ENCODE results near the gene TACC3. TPM values are rescaled to one million over a fixed set of nuclear protein-coding genes. Genes with fewer than 3 reads are reported as not detected.
"Not testable (repeated sequence)": the region's sequence is repeated elsewhere in the genome, so short reads cannot be mapped to it uniquely, and the experiment has no call there.

TACC3 gene
- total and polyA plus RNA-seq, 2 experiments from 2014 or later = 18.1 to 78.2 TPM

- Histone ChIP-seq H3K36me3 (peaks cover 40% of the 10 kb centered on the region), H3K4me1 (ENCODE audit: low read depth) (no peaks in the 10 kb centered on the region), H3K9me3 (ENCODE audit: low read depth) (no peaks in the 10 kb centered on the region), H3K4me3 (no peak overlapping the region), H3K27ac (no peak overlapping the region), H3K27me3 (no peaks in the 10 kb centered on the region)
- peak; percentile 84 to 86 for DNase-seq (ENCODE audit: low read depth in 1 of 2, low spot score in 1 of 2)
- peak; percentile 95 for TF ChIP-seq CTCF (IDR thresholded peaks at IDR 0.05; ENCODE audit: low read depth, low read length)
Measured at GRCh38 chr4:1693131-1693896, 28.0 kb upstream of the TACC3 start.

DNA sequence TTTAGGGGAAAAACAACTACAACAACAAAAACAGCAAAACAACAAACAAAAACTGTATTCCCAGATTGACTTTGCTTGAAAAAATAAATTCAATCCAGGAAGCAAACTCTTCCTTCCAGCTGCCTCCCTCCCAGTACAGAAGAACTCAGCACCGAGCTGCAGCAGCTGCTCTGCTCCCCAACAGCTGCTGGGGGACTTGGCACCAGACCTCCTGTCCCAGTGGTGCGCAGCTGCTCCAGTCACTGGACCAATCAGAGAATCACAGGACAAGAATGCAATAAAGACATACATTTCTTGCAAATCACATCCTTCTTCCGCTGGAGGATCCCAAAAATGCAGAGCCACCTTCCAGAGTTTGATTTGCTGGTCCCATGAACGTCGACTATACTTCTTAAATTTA lies 25.4 kb upstream of the TACC3 start:
- H3K36me3 ChIP-seq = peaks cover 61% of the 10 kb centered on the region

DNA sequence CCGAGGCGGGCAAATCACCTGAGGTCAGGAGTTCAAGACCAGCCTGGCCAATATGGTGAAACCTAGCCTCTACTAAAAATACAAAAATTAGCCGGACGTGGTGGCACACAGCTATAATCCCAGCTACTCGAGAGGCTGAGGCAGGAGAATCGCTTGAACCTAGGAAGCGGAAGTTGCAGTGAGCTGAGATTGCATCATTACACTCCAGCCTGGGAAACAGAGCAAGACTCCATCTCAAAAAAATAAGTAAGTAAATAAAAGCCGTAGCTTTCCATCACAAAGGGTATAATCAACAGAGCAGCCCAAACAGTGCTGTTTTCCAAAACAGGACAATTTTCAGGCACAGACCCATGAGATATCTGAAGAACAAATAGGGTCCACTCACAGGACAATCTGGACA lies 19.6 kb upstream of the TACC3 start:
- not testable (repeated sequence) for H3K9me3 ChIP-seq (ENCODE audit: low read depth); H3K4me1 ChIP-seq (ENCODE audit: low read depth); H3K27ac ChIP-seq; DNase-seq (ENCODE audit: low read depth in 1 of 2, low spot score in 1 of 2); H3K27me3 ChIP-seq; H3K4me3 ChIP-seq
- H3K36me3 ChIP-seq = peaks cover 46% of the 10 kb centered on the region

More for the DNA sequence above, 25.4 kb upstream of the TACC3 start:
- DNase-seq (ENCODE audit: low read depth in 1 of 2, low spot score in 1 of 2) = no peak
- H3K27ac ChIP-seq = no peak overlapping the region
- no peak overlapping the region for H3K4me3 ChIP-seq
- no peaks in the 10 kb centered on the region for H3K4me1 ChIP-seq (ENCODE audit: low read depth)
- TF ChIP-seq CTCF (IDR thresholded peaks at IDR 0.05; ENCODE audit: low read depth, low read length) = no peak
- no peaks in the 10 kb centered on the region for H3K27me3 ChIP-seq
- H3K9me3 ChIP-seq (ENCODE audit: low read depth) = no peaks in the 10 kb centered on the region

GRCh38 chr4:1703867-1704266 lies 17.5 kb upstream of the TACC3 start:
- peaks cover 9% of the 10 kb centered on the region for H3K4me1 ChIP-seq (ENCODE audit: low read depth)
- H3K27ac ChIP-seq = no peak overlapping the region
- peaks cover 33% of the 10 kb centered on the region for H3K36me3 ChIP-seq
- no peaks in the 10 kb centered on the region for H3K9me3 ChIP-seq (ENCODE audit: low read depth)
- TF ChIP-seq CTCF (IDR thresholded peaks at IDR 0.05; ENCODE audit: low read depth, low read length) = no peak
- H3K4me3 ChIP-seq = no peak overlapping the region
- no peak for DNase-seq (ENCODE audit: low read depth in 1 of 2, low spot score in 1 of 2)
- H3K27me3 ChIP-seq = no peaks in the 10 kb centered on the region

DNA sequence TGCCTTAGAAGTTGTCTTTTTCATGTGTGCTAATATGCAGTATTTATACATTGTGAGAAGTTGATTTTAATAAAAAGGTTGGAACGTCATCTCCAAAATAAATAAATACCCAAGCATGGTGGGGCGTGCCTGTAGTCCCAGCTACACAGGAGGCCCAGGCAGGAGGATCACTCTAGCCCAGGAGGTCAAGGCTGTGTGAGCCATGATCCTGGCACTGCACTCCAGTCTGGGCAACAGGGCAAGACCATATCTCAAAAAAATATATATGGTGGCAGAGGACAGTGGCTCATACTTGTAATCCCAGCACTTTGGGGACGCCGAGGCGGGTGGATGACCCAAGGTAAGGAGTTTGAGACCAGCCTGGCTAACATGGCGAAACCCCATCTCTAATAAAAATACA lies 15.6 kb upstream of the TACC3 start:
- Histone ChIP-seq H3K4me1 (ENCODE audit: low read depth) (peaks cover 23% of the 10 kb centered on the region), H3K4me3 (no peak overlapping the region), H3K36me3 (peaks cover 18% of the 10 kb centered on the region), H3K9me3 (ENCODE audit: low read depth) (no peaks in the 10 kb centered on the region), H3K27ac (no peak overlapping the region), H3K27me3 (no peaks in the 10 kb centered on the region)
- DNase-seq (ENCODE audit: low read depth in 1 of 2, low spot score in 1 of 2) = no peak
- no peak for TF ChIP-seq CTCF (IDR thresholded peaks at IDR 0.05; ENCODE audit: low read depth, low read length)

DNA sequence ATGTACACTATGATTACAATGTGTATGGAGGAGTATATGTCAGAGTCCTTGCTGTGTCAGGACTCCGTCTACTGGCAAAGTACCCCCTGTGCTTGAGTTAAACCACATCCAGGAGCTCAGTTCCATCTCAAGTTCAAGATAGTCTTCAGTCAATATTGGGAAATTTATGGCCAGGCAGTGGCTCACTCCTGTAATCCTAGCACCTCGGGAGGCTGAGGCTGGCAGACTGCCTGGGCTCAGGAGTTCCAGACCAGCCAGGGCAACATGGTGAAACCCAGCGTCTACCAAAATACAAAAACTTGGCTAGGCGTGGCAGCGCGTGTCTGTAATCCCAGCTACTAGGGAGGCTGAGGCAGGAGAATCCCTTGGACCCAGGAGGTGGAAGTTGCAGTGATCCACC lies 15.0 kb upstream of the TACC3 start:
- Histone ChIP-seq H3K4me3 (no peak overlapping the region), H3K27ac (no peak overlapping the region), H3K36me3 (peaks cover 17% of the 10 kb centered on the region), H3K27me3 (no peaks in the 10 kb centered on the region), H3K4me1 (ENCODE audit: low read depth) (peaks cover 23% of the 10 kb centered on the region), H3K9me3 (ENCODE audit: low read depth) (no peaks in the 10 kb centered on the region)
- DNase-seq (ENCODE audit: low read depth in 1 of 2, low spot score in 1 of 2) = no peak
- no peak for TF ChIP-seq CTCF (IDR thresholded peaks at IDR 0.05; ENCODE audit: low read depth, low read length)

Data from cardiac muscle cell (in vitro differentiated cells and primary cell).